Gastrocnemius medialis (tissue), 4 donors: ENCODE measurements around the gene PPP6R3. TPM values are rescaled to one million over a fixed set of nuclear protein-coding genes. Genes with fewer than 3 reads are reported as not detected.
A peak's percentile ranks its signal among the peaks of the same experiment; 100 is the strongest.

Source experiments
- ATAC-seq, 2 donors: fragments of 150-250 bp; one replicate each; pipeline ENCODE4 v1.9.1; 2016
- DNase-seq, 2 donors: peaks; one replicate each; pipeline ENCODE4 v3.0.0-alpha.2; 2019
- H3K27ac ChIP-seq, 4 donors: fragments of 200-600 bp; sonication (generic); 1 replicate in 1 of 4; 2 replicates in 3 of 4; pipeline ENCODE4 v1.5.1; 2016 to 2018; ENCODE audit warnings: mild to moderate bottlenecking in 2 of 4, moderate library complexity in 1 of 4
- H3K27me3 ChIP-seq, 3 donors: fragments of 200-600 bp; sonication (generic) in 2 of 3; 1 replicate in 1 of 3; 2 replicates in 2 of 3; pipeline versions ENCODE4 v1.5.1 to v1.6.0; 2016 to 2019; ENCODE audit warnings: mild to moderate bottlenecking in 1 of 3, moderate library complexity in 1 of 3
- H3K36me3 ChIP-seq, 2 donors: fragments of 200-600 bp; sonication (generic) in 1 of 2; one replicate each; pipeline ENCODE4 v1.5.1; 2017 to 2018
- H3K4me1 ChIP-seq, 2 donors: fragments of 200-600 bp; sonication (generic) in 1 of 2; one replicate each; pipeline ENCODE4 v1.5.1; 2016 to 2017; ENCODE audit warnings: mild to moderate bottlenecking in 2 of 2
- H3K4me3 ChIP-seq, 4 donors: fragments of 200-600 bp; sonication (generic) in 3 of 4; 1 replicate in 1 of 4; 2 replicates in 3 of 4; pipeline ENCODE4 v1.5.1; 2016 to 2019; ENCODE audit warnings: mild to moderate bottlenecking in 2 of 4
- H3K9me3 ChIP-seq, 3 donors: fragments of 200-600 bp; sonication (generic) in 2 of 3; 1 replicate in 1 of 3; 2 replicates in 2 of 3; pipeline ENCODE4 v1.5.1; 2016 to 2019
- CTCF ChIP-seq, 5 experiments: fragments of 450-650 bp in 3 of 5; fragments of 200-600 bp in 2 of 5; sonication (generic) in 2 of 5; IDR thresholded peaks in 4 of 5; conservative IDR thresholded peaks in 1 of 5; 1 replicate in 4 of 5; 2 replicates in 1 of 5; pipeline ENCODE4 v1.5.1; 2016 to 2019; ENCODE audit warnings: antibody characterized with exemption in 5 of 5, mild to moderate bottlenecking in 3 of 5, moderate library complexity in 3 of 5
- POLR2A ChIP-seq, 2 donors: fragments of 450-650 bp; IDR thresholded peaks; one replicate each; pipeline ENCODE4 v1.6.1; 2017; ENCODE audit warnings: antibody characterized with exemption in 2 of 2, mild to moderate bottlenecking in 2 of 2, moderate library complexity in 2 of 2
- in situ Hi-C, 4 donors: fragments of 200-750 bp; cut with MboI; loops; one replicate each; pipeline versions ENCODE4 v1.15.0 to v1.8.0; 2017; ENCODE audit warnings: low sequenced_read_pairs in 4 of 4
- intact Hi-C: fragments of 100-400 bp; cut with DNase I; formaldehyde crosslinking; loops from one replicate; pipeline ENCODE4 v1.15.1; 2023; ENCODE audit warnings: low total_unique reads
- total RNA-seq, 4 donors: library from RNA; depleted of rRNA; stranded (reverse); fragments of >200 nt; gene quantifications; one replicate each; pipeline versions ENCODE4 v1.1.0 to v1.2.3, GENCODE V29; 2016

The PPP6R3 gene
- total RNA-seq, 4 donors from 2014 or later: 77.3 to 196 (median 133) TPM

GRCh38 chr11:68596231-68596630 is 135.7 kb downstream of the PPP6R3 start:
- intact Hi-C loops: no loop called here
- in situ Hi-C loops: loop anchor here in 3 of 4 donors (10.0 to 25.0 kb wide), 2 partner anchors 131 to 134 kb away; partner anchors contain the start of gene PPP6R3 (in 3 of the 3)
- DNase-seq (no peak), ATAC-seq (no peak)
- Histone ChIP-seq H3K27ac (no peak overlapping the region), H3K9me3 (no peaks in the 10 kb centered on the region), H3K4me3 (no peak overlapping the region), H3K36me3 (peaks cover 9 to 85% of the 10 kb centered on the region in 2 donors), H3K27me3 (no peaks in the 10 kb centered on the region), H3K4me1 (no peaks in the 10 kb centered on the region)
- TF ChIP-seq POLR2A (IDR thresholded peaks at IDR 0.05): no peak
- no peak for TF ChIP-seq CTCF (IDR thresholded peaks at IDR 0.05 in 4 of 5, conservative IDR thresholded peaks at IDR 0.05 in 1 of 5)

- in situ Hi-C loops (loop anchor here in 3 of 4 donors (10.0 to 25.0 kb wide), 2 partner anchors 134 to 137 kb away; partner anchors contain the start of gene PPP6R3 (in 3 of the 3)), intact Hi-C loops (no loop called here)
- ATAC-seq: no peak
- Histone ChIP-seq H3K4me3 (no peak overlapping the region), H3K27me3 (no peaks in the 10 kb centered on the region), H3K9me3 (no peaks in the 10 kb centered on the region), H3K4me1 (no peaks in the 10 kb centered on the region), H3K36me3 (peaks cover 2 to 87% of the 10 kb centered on the region in 2 donors), H3K27ac (no peak overlapping the region)
- no peak for DNase-seq
- TF ChIP-seq POLR2A (IDR thresholded peaks at IDR 0.05) (no peak), CTCF (IDR thresholded peaks at IDR 0.05 in 4 of 5, conservative IDR thresholded peaks at IDR 0.05 in 1 of 5) (no peak)
Observed at GRCh38 chr11:68598816-68599653, 138.5 kb downstream of the PPP6R3 start.

- no peak overlapping the region for H3K27ac ChIP-seq
- H3K36me3 ChIP-seq: peaks cover 0 to 99% of the 10 kb centered on the region in 2 donors
- DNase-seq (no peak), ATAC-seq (no peak)
- TF ChIP-seq CTCF (IDR thresholded peaks at IDR 0.05 in 4 of 5, conservative IDR thresholded peaks at IDR 0.05 in 1 of 5) (no peak), POLR2A (IDR thresholded peaks at IDR 0.05) (no peak)
- no peaks in the 10 kb centered on the region for H3K9me3 ChIP-seq
- in situ Hi-C loops: no loop called here
- no peaks in the 10 kb centered on the region for H3K27me3 ChIP-seq
- intact Hi-C loops: no loop called here
- H3K4me1 ChIP-seq: no peaks in the 10 kb centered on the region
- no peak overlapping the region for H3K4me3 ChIP-seq
Observed at GRCh38 chr11:68601147-68601546, 140.6 kb downstream of the PPP6R3 start.

GRCh38 chr11:68609761-68610160 is 149.2 kb downstream of the PPP6R3 start:
- no peak for TF ChIP-seq CTCF (IDR thresholded peaks at IDR 0.05 in 4 of 5, conservative IDR thresholded peaks at IDR 0.05 in 1 of 5)
- no peak for TF ChIP-seq POLR2A (IDR thresholded peaks at IDR 0.05)
- ATAC-seq (no peak), DNase-seq (no peak)
- Histone ChIP-seq H3K4me3 (no peak overlapping the region), H3K27ac (peak overlapping the region in 1 of 4 donors; percentile 21), H3K4me1 (no peaks in the 10 kb centered on the region), H3K36me3 (peaks cover 0 to 96% of the 10 kb centered on the region in 2 donors), H3K9me3 (no peaks in the 10 kb centered on the region), H3K27me3 (no peaks in the 10 kb centered on the region)
- intact Hi-C loops: no loop called here
- in situ Hi-C loops: no loop called here
